ENCODE measurements around the gene LCN15.

LCN15 gene

DNA sequence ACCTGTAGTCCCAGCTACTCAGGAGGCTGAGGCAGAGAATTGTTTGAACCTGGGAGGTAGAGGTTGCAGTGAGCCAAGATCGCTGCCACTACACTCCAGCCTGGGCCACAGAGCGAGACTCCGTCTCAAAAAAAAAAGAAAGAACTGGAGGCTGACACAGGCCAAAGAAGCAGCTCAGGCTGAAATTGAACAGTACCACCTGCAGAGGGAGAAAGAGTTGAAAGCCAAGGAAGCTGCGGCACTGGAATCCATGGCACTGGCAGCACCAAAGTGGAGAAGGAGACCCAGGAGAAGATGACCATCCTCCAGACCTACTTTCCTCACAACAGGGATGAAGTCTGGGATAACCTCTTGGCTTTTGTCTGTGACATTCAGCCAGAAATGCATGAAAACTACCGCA lies 15.5 kb upstream of the LCN15 start:
- H3K4me3 ChIP-seq (ENCODE audit: control insufficient read depth, low read depth, low read length) = no peak overlapping the region
- TF ChIP-seq, protein P1, sequence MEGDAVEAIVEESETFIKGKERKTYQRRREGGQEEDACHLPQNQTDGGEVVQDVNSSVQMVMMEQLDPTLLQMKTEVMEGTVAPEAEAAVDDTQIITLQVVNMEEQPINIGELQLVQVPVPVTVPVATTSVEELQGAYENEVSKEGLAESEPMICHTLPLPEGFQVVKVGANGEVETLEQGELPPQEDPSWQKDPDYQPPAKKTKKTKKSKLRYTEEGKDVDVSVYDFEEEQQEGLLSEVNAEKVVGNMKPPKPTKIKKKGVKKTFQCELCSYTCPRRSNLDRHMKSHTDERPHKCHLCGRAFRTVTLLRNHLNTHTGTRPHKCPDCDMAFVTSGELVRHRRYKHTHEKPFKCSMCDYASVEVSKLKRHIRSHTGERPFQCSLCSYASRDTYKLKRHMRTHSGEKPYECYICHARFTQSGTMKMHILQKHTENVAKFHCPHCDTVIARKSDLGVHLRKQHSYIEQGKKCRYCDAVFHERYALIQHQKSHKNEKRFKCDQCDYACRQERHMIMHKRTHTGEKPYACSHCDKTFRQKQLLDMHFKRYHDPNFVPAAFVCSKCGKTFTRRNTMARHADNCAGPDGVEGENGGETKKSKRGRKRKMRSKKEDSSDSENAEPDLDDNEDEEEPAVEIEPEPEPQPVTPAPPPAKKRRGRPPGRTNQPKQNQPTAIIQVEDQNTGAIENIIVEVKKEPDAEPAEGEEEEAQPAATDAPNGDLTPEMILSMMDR (conservative IDR thresholded peaks at IDR 0.05; ENCODE audit: control insufficient read depth, insufficient read depth, low read depth, low read length) = no peak
- DNase-seq (ENCODE audit: low read depth) = no peak

DNA sequence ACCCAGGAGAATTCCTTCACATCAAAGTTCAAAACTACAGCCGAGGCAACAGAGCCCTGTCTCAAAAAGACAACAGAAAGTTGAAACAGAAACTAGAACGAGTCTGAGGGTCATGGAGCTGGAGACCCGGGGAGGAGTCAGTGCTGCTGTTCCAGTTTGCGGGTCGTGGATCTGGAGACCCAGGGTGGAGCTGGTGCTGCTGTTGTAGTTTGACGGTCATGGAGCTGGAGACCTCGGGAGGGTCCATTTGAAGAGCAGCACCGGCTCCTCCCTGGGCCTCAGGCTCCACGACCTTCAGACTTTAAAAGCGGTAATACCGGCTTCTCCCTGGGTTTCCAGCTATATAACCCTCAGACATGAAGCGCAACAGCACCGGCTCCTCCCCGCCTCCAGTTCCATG lies 13.0 kb upstream of the LCN15 start:
- TF ChIP-seq, protein P1 (conservative IDR thresholded peaks at IDR 0.05; ENCODE audit: control insufficient read depth, insufficient read depth, low read depth, low read length) = no peak

DNA sequence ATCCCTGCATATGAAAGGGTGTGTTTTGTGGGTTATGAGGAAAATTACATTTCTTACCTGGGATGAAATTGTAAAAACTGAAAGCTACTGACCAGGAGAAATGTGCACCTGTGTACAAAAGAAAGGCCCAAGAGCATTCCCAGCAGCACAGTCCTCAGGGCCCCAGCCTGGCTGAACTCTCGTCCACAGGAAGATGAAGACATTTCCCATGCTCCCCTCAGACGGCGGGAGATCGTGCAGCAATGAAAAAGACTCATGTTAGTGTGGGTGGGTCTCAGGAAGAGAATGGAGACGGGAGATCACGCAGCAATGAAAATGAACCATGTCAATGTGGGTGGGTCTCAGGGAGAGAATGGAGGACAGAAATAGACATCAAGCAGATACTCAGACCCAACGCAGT lies 12.6 kb upstream of the LCN15 start:
- H3K4me3 ChIP-seq (ENCODE audit: control insufficient read depth, low read depth, low read length) = no peak overlapping the region
- DNase-seq (ENCODE audit: low read depth) = no peak
- TF ChIP-seq, protein P1 (conservative IDR thresholded peaks at IDR 0.05; ENCODE audit: control insufficient read depth, insufficient read depth, low read depth, low read length) = no peak

More for the DNA sequence above, 13.0 kb upstream of the LCN15 start:
- no peak for DNase-seq (ENCODE audit: low read depth)
- H3K4me3 ChIP-seq (ENCODE audit: control insufficient read depth, low read depth, low read length) = no peak overlapping the region

DNA sequence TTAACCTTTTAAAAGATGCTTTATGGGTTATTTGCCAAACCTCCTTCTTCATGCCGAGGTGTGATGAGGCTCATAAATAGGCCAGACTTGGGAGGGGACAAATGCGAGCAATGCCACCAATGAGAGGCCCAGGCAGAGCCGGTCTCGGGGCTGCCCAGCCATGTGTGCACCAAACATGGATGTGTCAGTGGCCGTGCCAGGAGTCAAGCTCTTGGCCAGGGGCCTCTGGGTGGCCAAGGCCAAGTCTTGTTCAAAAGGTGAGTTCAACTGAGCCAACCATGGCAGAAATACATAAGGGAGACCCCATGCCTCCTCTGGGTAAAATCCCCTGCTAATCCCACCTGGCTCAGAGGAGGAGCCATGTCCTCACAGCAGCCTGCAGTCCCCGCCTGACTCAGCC lies 10.9 kb upstream of the LCN15 start:
- TF ChIP-seq, protein P1 (conservative IDR thresholded peaks at IDR 0.05; ENCODE audit: control insufficient read depth, insufficient read depth, low read depth, low read length) = no peak
- no peak overlapping the region for H3K4me3 ChIP-seq (ENCODE audit: control insufficient read depth, low read depth, low read length)
- DNase-seq (ENCODE audit: low read depth) = no peak

DNA sequence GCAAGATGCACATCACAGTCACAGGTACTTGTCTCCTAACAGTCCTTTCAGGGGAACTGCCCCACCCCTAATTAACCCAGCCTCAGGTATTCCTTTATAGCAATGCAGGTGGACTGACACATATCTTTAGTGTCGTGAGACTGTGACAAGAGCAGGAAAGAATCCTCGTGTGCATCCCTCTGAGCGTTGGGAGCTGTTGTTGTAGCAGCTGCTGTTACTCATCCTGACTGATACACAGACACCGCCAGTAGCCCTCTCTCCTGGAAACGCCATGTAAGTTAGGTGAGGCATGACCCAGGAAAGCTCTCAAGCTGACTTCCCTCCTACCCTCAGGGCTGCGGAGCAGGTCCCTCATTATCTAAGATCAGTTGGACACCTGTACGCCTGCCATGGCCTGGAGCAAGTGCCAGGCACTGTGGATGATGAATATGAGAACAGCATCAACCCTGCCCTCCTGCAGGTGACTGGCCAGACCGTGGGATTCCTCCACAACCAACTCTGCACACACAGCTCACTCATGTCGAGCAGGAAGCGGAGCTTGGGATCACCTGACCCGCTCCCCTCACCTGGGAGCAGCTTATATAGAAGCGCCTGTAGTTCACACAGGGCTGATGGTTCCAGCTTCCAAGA lies 10.2 kb upstream of the LCN15 start:
- no peak overlapping the region for H3K4me3 ChIP-seq (ENCODE audit: control insufficient read depth, low read depth, low read length)
- TF ChIP-seq, protein P1 (conservative IDR thresholded peaks at IDR 0.05; ENCODE audit: control insufficient read depth, insufficient read depth, low read depth, low read length) = no peak
- DNase-seq (ENCODE audit: low read depth) = no peak

DNA sequence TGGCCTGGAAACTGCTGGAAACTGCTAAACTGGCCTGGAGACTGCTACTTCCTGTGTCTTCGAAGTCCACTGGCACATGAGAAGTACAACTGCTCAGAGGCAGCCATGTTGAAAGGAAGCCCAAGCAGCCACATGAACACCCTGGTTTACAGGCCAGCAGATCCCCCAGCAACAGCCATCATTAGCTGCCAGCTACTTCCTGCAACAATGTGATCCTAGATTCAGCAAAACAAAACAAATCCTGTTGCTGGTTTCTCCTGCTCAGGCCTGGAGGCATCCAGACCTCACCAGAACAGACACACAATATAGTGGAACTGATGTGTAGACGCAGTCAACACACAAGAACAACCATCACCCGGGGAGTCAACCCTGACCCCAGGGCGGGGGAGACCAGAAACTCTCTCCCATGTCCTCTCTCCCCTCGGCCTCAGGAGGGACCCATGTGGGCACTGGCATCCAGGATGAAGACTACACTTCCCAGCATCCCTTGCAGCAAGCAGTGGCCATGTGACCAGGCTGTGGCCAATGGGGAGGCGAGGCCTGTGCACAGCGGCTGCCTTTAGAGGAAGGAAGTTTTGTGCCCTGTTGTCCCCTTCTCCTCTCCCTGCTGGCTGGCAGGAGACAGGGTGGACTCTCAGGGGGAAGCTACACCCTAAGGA lies 9.2 kb upstream of the LCN15 start:
- DNase-seq (ENCODE audit: low read depth) = no peak
- TF ChIP-seq, protein P1 (conservative IDR thresholded peaks at IDR 0.05; ENCODE audit: control insufficient read depth, insufficient read depth, low read depth, low read length) = no peak

More for the DNA sequence above, 9.2 kb upstream of the LCN15 start:
- no peak overlapping the region for H3K4me3 ChIP-seq (ENCODE audit: control insufficient read depth, low read depth, low read length)

All from fibroblast of mammary gland (primary cell).